ENCODE results near the gene RBBP7. TPM values are rescaled to one million over a fixed set of nuclear protein-coding genes. Genes with fewer than 3 reads are reported as not detected.

The RBBP7 gene
- total and polyA plus RNA-seq, 2 of the 13 experiments (the other 11 are each of a cell fraction or from before 2014, with no cell fraction given): 89.5 to 145 TPM

- no peak for TF ChIP-seq PHF20 (CRISPR knock-in tag; IDR thresholded peaks at IDR 0.05)
- no peak for TF ChIP-seq U2AF1 (optimal IDR thresholded peaks at IDR 0.05; ENCODE audit: low read depth, low read length)
- no peak for TF ChIP-seq ZNF350 (CRISPR knock-in tag; IDR thresholded peaks at IDR 0.05; ENCODE audit: borderline replicate concordance, low read depth)
- TF ChIP-seq NFYB (CRISPR knock-in tag; IDR thresholded peaks at IDR 0.05): no peak
- no peak for TF ChIP-seq PHB2 (IDR thresholded peaks at IDR 0.05; ENCODE audit: partially characterized antibody)
- TF ChIP-seq POLR2AphosphoS2 (IDR thresholded peaks at IDR 0.05; ENCODE audit: low read depth, low read length): no peak
- no peak for TF ChIP-seq ZNF326 (CRISPR knock-in tag; IDR thresholded peaks at IDR 0.05; ENCODE audit: borderline replicate concordance)
- no peak for TF ChIP-seq ZNF17 (CRISPR knock-in tag; IDR thresholded peaks at IDR 0.05)
- TF ChIP-seq ZNF24 (IDR thresholded peaks at IDR 0.05): no peak
- no peak for TF ChIP-seq ZNF136 (CRISPR knock-in tag; IDR thresholded peaks at IDR 0.05; ENCODE audit: low read depth)
- TF ChIP-seq IRF2 (CRISPR knock-in tag; IDR thresholded peaks at IDR 0.05): no peak
- intact Hi-C loops (cut with micrococcal nuclease; ENCODE audit: unreplicated experiment): no loop called here
- Histone ChIP-seq H2AFZ (ENCODE audit: low read length) (no peak overlapping the region), H3K27ac (ENCODE audit: extremely low read length, insufficient read depth, low read length) (no peak overlapping the region), H3K79me2 (ENCODE audit: insufficient read depth, low read length) (peaks cover 6% of the 10 kb centered on the region), H3K36me3 (replicated peaks in 1 of 2; ENCODE audit: control insufficient read depth in 1 of 2, insufficient read depth in 2 of 2, low read length in 2 of 2) (peaks cover 1 to 36% of the 10 kb centered on the region in 2 experiments; a peak in 4 of 5 replicates), H3K9me3 (ENCODE audit: low read length) (no peaks in the 10 kb centered on the region), H3K27me3 (ENCODE audit: control insufficient read depth in 1 of 2, insufficient read depth in 2 of 2, low read length in 2 of 2) (no peaks in the 10 kb centered on the region), H4K20me1 (ENCODE audit: insufficient read depth, low read length) (no peaks in the 10 kb centered on the region), H3K4me2 (ENCODE audit: low read depth, low read length) (no peak overlapping the region), H3K4me1 (ENCODE audit: insufficient read depth, low read length) (no peaks in the 10 kb centered on the region), H3K9ac (ENCODE audit: insufficient read depth, low read depth, low read length) (no peak overlapping the region), H3K4me3 (replicated peaks in 1 of 3; ENCODE audit: insufficient read depth in 1 of 3, low read depth in 2 of 3, low read length in 3 of 3) (no peak overlapping the region)
- no peak for FAIRE-seq
- in situ Hi-C loops (cut with HindIII; ENCODE audit: extremely low pct_ligation_motif_present, low pct_unique_long_range_greater_than_20kb): no loop called here
- ChIA-PET POLR2A (no interaction called here), CTCF (ENCODE audit: low intra/inter-chr PET ratio, low total read pairs) (no interaction called here)
- DNase-seq (ENCODE audit: low spot score): no peak
- ATAC-seq: no peak
- WGBS (ENCODE audit: low lambda C conversion rate): 97% methylated on average over 3 of the region's 3 CpGs
- no TSS peak for BruUV-seq (replicated peaks)
These were observed 18.3 kb downstream of the RBBP7 start for GRCh38 chrX:16851827-16852226.

- in situ Hi-C loops (cut with HindIII; ENCODE audit: extremely low pct_ligation_motif_present, low pct_unique_long_range_greater_than_20kb) (no loop called here), intact Hi-C loops (cut with micrococcal nuclease; ENCODE audit: unreplicated experiment) (no loop called here)
- WGBS (ENCODE audit: low lambda C conversion rate): 56% methylated on average over 1 of the region's 1 CpG
- H4K20me1 ChIP-seq (ENCODE audit: insufficient read depth, low read length): no peaks in the 10 kb centered on the region
- no peak overlapping the region for H2AFZ ChIP-seq (ENCODE audit: low read length)
- no peak overlapping the region for H3K27ac ChIP-seq (ENCODE audit: extremely low read length, insufficient read depth, low read length)
- peak; percentile 65; the same call in 2 of the 3 replicates for ATAC-seq
- no peak overlapping the region for H3K4me3 ChIP-seq (replicated peaks in 1 of 3; ENCODE audit: insufficient read depth in 1 of 3, low read depth in 2 of 3, low read length in 3 of 3)
- H3K36me3 ChIP-seq (replicated peaks in 1 of 2; ENCODE audit: control insufficient read depth in 1 of 2, insufficient read depth in 2 of 2, low read length in 2 of 2): peaks cover 1 to 36% of the 10 kb centered on the region in 2 experiments; a peak in 4 of 5 replicates
- FAIRE-seq: no peak
- no peaks in the 10 kb centered on the region for H3K27me3 ChIP-seq (ENCODE audit: control insufficient read depth in 1 of 2, insufficient read depth in 2 of 2, low read length in 2 of 2)
- ChIA-PET POLR2A (no interaction called here), CTCF (ENCODE audit: low intra/inter-chr PET ratio, low total read pairs) (no interaction called here)
- no TSS peak for BruUV-seq (replicated peaks)
- H3K4me2 ChIP-seq (ENCODE audit: low read depth, low read length): no peak overlapping the region
- H3K9me3 ChIP-seq (ENCODE audit: low read length): no peaks in the 10 kb centered on the region
- no peak overlapping the region for H3K9ac ChIP-seq (ENCODE audit: insufficient read depth, low read depth, low read length)
- DNase-seq (ENCODE audit: low spot score): no peak
- peaks cover 3% of the 10 kb centered on the region for H3K79me2 ChIP-seq (ENCODE audit: insufficient read depth, low read length)
- H3K4me1 ChIP-seq (ENCODE audit: insufficient read depth, low read length): no peaks in the 10 kb centered on the region
- TF ChIP-seq NBN (conservative IDR thresholded peaks at IDR 0.05): no peak
- TF ChIP-seq ZNF775 (CRISPR knock-in tag; IDR thresholded peaks at IDR 0.05; ENCODE audit: borderline replicate concordance): no peak
- TF ChIP-seq, protein P1, sequence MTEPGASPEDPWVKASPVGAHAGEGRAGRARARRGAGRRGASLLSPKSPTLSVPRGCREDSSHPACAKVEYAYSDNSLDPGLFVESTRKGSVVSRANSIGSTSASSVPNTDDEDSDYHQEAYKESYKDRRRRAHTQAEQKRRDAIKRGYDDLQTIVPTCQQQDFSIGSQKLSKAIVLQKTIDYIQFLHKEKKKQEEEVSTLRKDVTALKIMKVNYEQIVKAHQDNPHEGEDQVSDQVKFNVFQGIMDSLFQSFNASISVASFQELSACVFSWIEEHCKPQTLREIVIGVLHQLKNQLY (CRISPR knock-in tag; IDR thresholded peaks at IDR 0.05): no peak
- TF ChIP-seq TFDP1 (CRISPR knock-in tag; IDR thresholded peaks at IDR 0.05; ENCODE audit: borderline replicate concordance): no peak
- no peak for TF ChIP-seq PHB2 (IDR thresholded peaks at IDR 0.05; ENCODE audit: partially characterized antibody)
- peak; percentile 32; the same call in 1 of the 2 replicates for TF ChIP-seq CEBPB (IDR thresholded peaks at IDR 0.05; ENCODE audit: borderline replicate concordance, low read depth, low read length)
These were observed 18.7 kb downstream of the RBBP7 start for GRCh38 chrX:16851421-16851820.

Measured in HepG2 (cell line).